ENCODE data around the gene ARID5A.

DNA sequence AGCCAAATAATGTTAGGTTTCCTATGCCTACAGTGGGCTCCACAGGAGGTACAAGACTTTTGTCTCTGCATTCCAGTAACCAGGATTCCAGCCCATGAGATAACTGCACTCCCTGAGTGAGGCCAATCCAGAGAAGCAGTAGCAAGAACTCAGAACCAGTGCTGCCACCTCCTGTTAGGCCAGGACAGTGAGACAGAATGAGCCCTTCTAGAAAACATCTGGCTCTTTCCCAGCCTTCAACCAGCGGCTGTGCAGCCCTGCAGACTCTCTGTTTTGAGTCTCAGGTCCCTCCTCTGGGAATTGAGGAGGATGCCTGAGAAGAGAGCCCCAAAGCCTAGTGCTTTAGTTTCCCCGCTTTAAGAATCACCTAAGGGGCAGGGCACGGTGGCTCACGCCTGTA is 44.2 kb downstream of the ARID5A start:
- TF ChIP-seq, protein P1, sequence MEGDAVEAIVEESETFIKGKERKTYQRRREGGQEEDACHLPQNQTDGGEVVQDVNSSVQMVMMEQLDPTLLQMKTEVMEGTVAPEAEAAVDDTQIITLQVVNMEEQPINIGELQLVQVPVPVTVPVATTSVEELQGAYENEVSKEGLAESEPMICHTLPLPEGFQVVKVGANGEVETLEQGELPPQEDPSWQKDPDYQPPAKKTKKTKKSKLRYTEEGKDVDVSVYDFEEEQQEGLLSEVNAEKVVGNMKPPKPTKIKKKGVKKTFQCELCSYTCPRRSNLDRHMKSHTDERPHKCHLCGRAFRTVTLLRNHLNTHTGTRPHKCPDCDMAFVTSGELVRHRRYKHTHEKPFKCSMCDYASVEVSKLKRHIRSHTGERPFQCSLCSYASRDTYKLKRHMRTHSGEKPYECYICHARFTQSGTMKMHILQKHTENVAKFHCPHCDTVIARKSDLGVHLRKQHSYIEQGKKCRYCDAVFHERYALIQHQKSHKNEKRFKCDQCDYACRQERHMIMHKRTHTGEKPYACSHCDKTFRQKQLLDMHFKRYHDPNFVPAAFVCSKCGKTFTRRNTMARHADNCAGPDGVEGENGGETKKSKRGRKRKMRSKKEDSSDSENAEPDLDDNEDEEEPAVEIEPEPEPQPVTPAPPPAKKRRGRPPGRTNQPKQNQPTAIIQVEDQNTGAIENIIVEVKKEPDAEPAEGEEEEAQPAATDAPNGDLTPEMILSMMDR (IDR thresholded peaks at IDR 0.05) = no peak
- TF ChIP-seq EZH2 (IDR thresholded peaks at IDR 0.05; ENCODE audit: borderline replicate concordance, insufficient read depth, low read depth, low read length, poor library complexity, severe bottlenecking) = no peak

All from B cell (primary cell).